Endothelial cell of umbilical vein (primary cell): Measurements from ENCODE around the gene TAGLN2. TPM values are rescaled to one million over a fixed set of nuclear protein-coding genes. Genes with fewer than 3 reads are reported as not detected.

ENCODE experiments used
- BruUV-seq: library from RNA; stranded (reverse); fragments of 400-500 nt; replicated peaks from 2 replicates; lab custom pipeline; 2021; lab: Mats Ljungman, UMichigan
- CTCF ChIA-PET: fragments of 300-600, 350-600 bp; sonication (Branson Sonifier 250); formaldehyde crosslinking; loops from one replicate; lab custom pipeline; 2021; ENCODE audit warnings: antibody characterized with exemption, inconsistent platforms; lab: Charles Lee
- POLR2A ChIA-PET: fragments of 300-600, 350-600 bp; sonication (Branson Sonifier 250); formaldehyde crosslinking; loops from one replicate; lab custom pipeline; 2021; ENCODE audit warnings: antibody characterized with exemption, inconsistent platforms; lab: Charles Lee
- DNase-seq: peaks from one replicate; pipeline ENCODE4 v3.0.0-alpha.2; 2011; ENCODE audit warnings: low read depth, low spot score
- FAIRE-seq: peaks from 2 replicates; lab custom pipeline; 2011; peaks lifted over from hg19 to GRCh38; lab: Jason Lieb, UNC
- H2AFZ ChIP-seq: 2 replicates; pipeline ENCODE4 v1.6.0; 2012; ENCODE audit warnings: low read depth, low read length, control low read depth, inconsistent platforms
- H3K27ac ChIP-seq: 2 replicates; pipeline ENCODE4 v1.5.1; 2011; ENCODE audit warnings: low read depth, mild to moderate bottlenecking, control low read depth, low read length, moderate library complexity; ENCODE audit not compliant: insufficient read depth
- H3K27me3 ChIP-seq, 2 experiments: 2 replicates each; pipeline versions ENCODE4 v1.6.0 to v1.6.1; 2011; ENCODE audit warnings: low read length in 2 of 2, mixed read lengths in 1 of 2; ENCODE audit not compliant: control insufficient read depth in 2 of 2, insufficient read depth in 2 of 2
- H3K36me3 ChIP-seq, 2 experiments: 2 replicates in 1 of 2; 3 replicates in 1 of 2; pipeline ENCODE4 v1.5.1; 2011; ENCODE audit warnings: low read length in 2 of 2, mild to moderate bottlenecking in 1 of 2, moderate library complexity in 1 of 2; ENCODE audit not compliant: control insufficient read depth in 2 of 2, insufficient read depth in 2 of 2; ENCODE audit errors: extremely low read depth in 1 of 2
- H3K4me1 ChIP-seq: 3 replicates; pipeline ENCODE4 v1.5.1; 2011; ENCODE audit warnings: mild to moderate bottlenecking, low read length; ENCODE audit not compliant: control insufficient read depth, insufficient read depth; ENCODE audit errors: extremely low read depth
- H3K4me2 ChIP-seq: 2 replicates; pipeline ENCODE4 v1.6.1; 2011; ENCODE audit warnings: low read length, control low read depth, mixed read lengths; ENCODE audit not compliant: insufficient read depth
- H3K4me3 ChIP-seq, 3 experiments: fragments of 200-600 bp in 1 of 3; sonication (generic), shearing (Covaris generic) in 1 of 3; replicated peaks in 1 of 3; 2 replicates each; pipeline ENCODE4 v1.5.1; 2011 to 2016; ENCODE audit warnings: control low read depth in 3 of 3, low read length in 3 of 3, mild to moderate bottlenecking in 2 of 3, inconsistent platforms in 1 of 3, low read depth in 1 of 3, moderate library complexity in 1 of 3; ENCODE audit not compliant: insufficient read depth in 1 of 3
- H3K79me2 ChIP-seq: 2 replicates; pipeline ENCODE4 v1.6.0; 2012; ENCODE audit warnings: low read length, inconsistent platforms; ENCODE audit not compliant: control insufficient read depth, insufficient read depth
- H3K9ac ChIP-seq: replicated peaks from 2 replicates; pipeline ENCODE3; 2011; ENCODE audit warnings: low read length, control low read depth; ENCODE audit not compliant: insufficient read depth; ENCODE audit errors: extremely low read depth
- H3K9me1 ChIP-seq: replicated peaks from 3 replicates; pipeline ENCODE4 v1.6.0; 2011; ENCODE audit warnings: mild to moderate bottlenecking, low read length; ENCODE audit not compliant: control insufficient read depth, insufficient read depth; ENCODE audit errors: extremely low read depth
- H3K9me3 ChIP-seq: replicated peaks from 2 replicates; pipeline ENCODE4 v1.5.1; 2012; ENCODE audit warnings: low read length, inconsistent platforms; ENCODE audit not compliant: control insufficient read depth, insufficient read depth
- H4K20me1 ChIP-seq: replicated peaks from 2 replicates; pipeline ENCODE3; 2011; ENCODE audit warnings: mild to moderate bottlenecking, low read length; ENCODE audit not compliant: control insufficient read depth, insufficient read depth; ENCODE audit errors: extremely low read depth
- CTCF ChIP-seq, 2 donors: IDR thresholded peaks; 1 replicate in 1 of 2; 2 replicates in 1 of 2; pipeline ENCODE4 v1.5.1; 2011; ENCODE audit warnings: low read length in 2 of 2, mild to moderate bottlenecking in 2 of 2, moderate library complexity in 2 of 2, control low read depth in 1 of 2, inconsistent platforms in 1 of 2, low read depth in 1 of 2; ENCODE audit not compliant: insufficient read depth in 1 of 2; ENCODE audit errors: extremely low read depth in 1 of 2
- EZH2 ChIP-seq: IDR thresholded peaks from 2 replicates; pipeline ENCODE4 v1.6.1; 2012; ENCODE audit warnings: borderline replicate concordance, low read depth, mild to moderate bottlenecking, moderate library complexity, low read length, inconsistent platforms; ENCODE audit not compliant: severe bottlenecking
- FOS ChIP-seq: IDR thresholded peaks from 2 replicates; pipeline ENCODE4 v1.6.1; 2011; ENCODE audit warnings: mild to moderate bottlenecking, low read length, moderate library complexity, borderline replicate concordance; ENCODE audit not compliant: insufficient read depth
- GATA2 ChIP-seq: IDR thresholded peaks from 2 replicates; pipeline ENCODE4 v1.7.0; 2011; ENCODE audit warnings: low read depth, mild to moderate bottlenecking, moderate library complexity, mixed read lengths, low read length; ENCODE audit not compliant: insufficient read length, insufficient read depth
- JUN ChIP-seq: IDR thresholded peaks from 2 replicates; pipeline ENCODE4 v1.6.1; 2011; ENCODE audit warnings: borderline replicate concordance, low read depth; ENCODE audit not compliant: insufficient read length, insufficient read depth
- MYC ChIP-seq: IDR thresholded peaks from one replicate; pipeline ENCODE4 v1.6.1; 2011; ENCODE audit warnings: mild to moderate bottlenecking, low read depth, low read length
- POLR2A ChIP-seq: IDR thresholded peaks from 2 replicates; pipeline ENCODE4 v1.6.1; 2012; ENCODE audit warnings: low read depth, mild to moderate bottlenecking, control low read depth, low read length
- POLR2AphosphoS5 ChIP-seq: IDR thresholded peaks from 2 replicates; pipeline ENCODE4 v1.6.1; 2012; ENCODE audit warnings: low read depth, mild to moderate bottlenecking, control low read depth, low read length, moderate library complexity; ENCODE audit not compliant: insufficient read depth
- dilution Hi-C: fragments of 300-500 bp; cut with MboI; formaldehyde crosslinking; loops from one replicate; pipeline ENCODE4 v1.15.0; 2019; ENCODE audit warnings: low sequenced_read_pairs; ENCODE audit not compliant: extremely low pct_ligation_motif_present
- intact Hi-C: fragments of 100-400 bp; cut with micrococcal nuclease; formaldehyde crosslinking; loops from one replicate; pipeline ENCODE4 v1.10.0; 2022
- polyA plus RNA-seq, 4 experiments: library from polyadenylated mRNA; depleted of rRNA in 3 of 4; stranded (reverse) in 3 of 4; unstranded in 1 of 4; fragments of >200 nt; gene quantifications; 2 replicates each; pipeline versions ENCODE4 v1.2.1 to v1.2.3, GENCODE V29; 2011 to 2012; ENCODE audit warnings: missing spikeins in 1 of 4
- total RNA-seq: library from RNA; stranded (reverse); gene quantifications from 2 replicates; pipeline ENCODE4 v1.2.3, GENCODE V29; 2021

The TAGLN2 gene
- total and polyA plus RNA-seq, 2 donors (not counting 3 experiments of a cell fraction or from before 2014, with no cell fraction given) = 646 to 1,279 TPM

- Histone ChIP-seq H3K4me3 (no peak overlapping the region), H3K4me2 (no peak overlapping the region), H3K4me1 (peaks cover 16% of the 10 kb centered on the region), H3K9ac (no peak overlapping the region), H3K9me1 (no peaks in the 10 kb centered on the region), H3K36me3 (no peaks in the 10 kb centered on the region), H2AFZ (no peak overlapping the region), H3K79me2 (no peaks in the 10 kb centered on the region), H3K27ac (no peak overlapping the region), H3K27me3 (no peaks in the 10 kb centered on the region), H3K9me3 (no peaks in the 10 kb centered on the region), H4K20me1 (no peaks in the 10 kb centered on the region)
- intact Hi-C loops (no loop called here), dilution Hi-C loops (no loop called here)
- TF ChIP-seq GATA2 (no peak), MYC (no peak), JUN (no peak), POLR2A (no peak), CTCF (IDR thresholded peaks at IDR 0.05; ENCODE audit: extremely low read depth in 1 of 2, insufficient read depth in 1 of 2, low read depth in 1 of 2, low read length in 2 of 2) (no peak), POLR2AphosphoS5 (no peak), EZH2 (no peak), FOS (no peak)
- ChIA-PET POLR2A (no interaction called here), CTCF (interaction anchor here (0.6 to 5.0 kb wide), 6 partner anchors 10 to 682 kb away, joined by 3 to 36 read pairs (median 4); partner anchors contain the start of gene VSIG8)
- FAIRE-seq = no peak
- no TSS peak for BruUV-seq
- no peak for DNase-seq
Measured at GRCh38 chr1:159879977-159880376, 45.3 kb downstream of the TAGLN2 start.
